PC-3 (cell line): ENCODE results near the gene ONECUT2.

Source experiments
- CTCF ChIP-seq: fragments of 300-600 bp; sonication (generic); conservative IDR thresholded peaks from 2 replicates; pipeline ENCODE4 v1.5.1; 2017; ENCODE audit warnings: antibody characterized with exemption, low read depth, mild to moderate bottlenecking, low read length
- EZH2 ChIP-seq: fragments of 300-600 bp; sonication (generic); IDR thresholded peaks from one replicate; pipeline ENCODE4 v1.6.1; 2017; ENCODE audit warnings: antibody characterized with exemption, mild to moderate bottlenecking, low read length; ENCODE audit not compliant: unreplicated experiment
- EZH2phosphoT487 ChIP-seq: fragments of 300-600 bp; sonication (generic); IDR thresholded peaks from 2 replicates; pipeline ENCODE4 v1.6.1; 2018; ENCODE audit warnings: mild to moderate bottlenecking, antibody characterized with exemption, low read length, borderline replicate concordance

- TF ChIP-seq CTCF (no peak), EZH2 (no peak), EZH2phosphoT487 (no peak)
Measured at GRCh38 chr18:57529151-57529550, 94.0 kb downstream of the ONECUT2 start.
